H9 (cell line): ENCODE results near the gene NUDT3. TPM values are rescaled to one million over a fixed set of nuclear protein-coding genes. Genes with fewer than 3 reads are reported as not detected.

ENCODE experiments used
- DNase-seq: peaks from one replicate; pipeline ENCODE4 v3.0.0-alpha.2; 2017
- H2AFZ ChIP-seq: one replicate; pipeline ENCODE4 v1.6.1; 2013; ENCODE audit warnings: mild to moderate bottlenecking, low read length, control low read depth, moderate library complexity
- H2AK5ac ChIP-seq: 2 replicates; pipeline ENCODE4 v1.6.1; 2013; ENCODE audit warnings: low read length, control low read depth, mixed read lengths; ENCODE audit not compliant: insufficient read length
- H2BK120ac ChIP-seq: one replicate; pipeline ENCODE4 v1.6.1; 2013; ENCODE audit warnings: low read depth, mild to moderate bottlenecking, low read length, control low read depth, inconsistent platforms; ENCODE audit not compliant: poor library complexity, severe bottlenecking
- H2BK12ac ChIP-seq: 2 replicates; pipeline ENCODE4 v1.6.1; 2013; ENCODE audit warnings: low read length, control low read depth, mixed read lengths, low read depth; ENCODE audit not compliant: insufficient read length
- H2BK15ac ChIP-seq: 2 replicates; pipeline ENCODE4 v1.6.1; 2013; ENCODE audit warnings: low read depth, low read length, control low read depth
- H2BK20ac ChIP-seq: one replicate; pipeline ENCODE4 v1.6.1; 2013; ENCODE audit warnings: low read depth, mild to moderate bottlenecking, low read length, control low read depth, inconsistent platforms; ENCODE audit not compliant: poor library complexity, severe bottlenecking
- H2BK5ac ChIP-seq: 2 replicates; pipeline ENCODE4 v1.6.1; 2013; ENCODE audit warnings: low read length, control low read depth, mixed read lengths; ENCODE audit not compliant: insufficient read length
- H3K14ac ChIP-seq: 2 replicates; pipeline ENCODE4 v1.6.1; 2013; ENCODE audit warnings: low read length, control low read depth; ENCODE audit not compliant: insufficient read depth
- H3K18ac ChIP-seq: 2 replicates; pipeline ENCODE4 v1.6.1; 2013; ENCODE audit warnings: low read depth, mild to moderate bottlenecking, mixed read lengths, low read length, control low read depth; ENCODE audit not compliant: insufficient read length
- H3K23ac ChIP-seq: 2 replicates; pipeline ENCODE4 v1.6.1; 2013; ENCODE audit warnings: low read length, control low read depth, mixed read lengths, low read depth; ENCODE audit not compliant: insufficient read length
- H3K23me2 ChIP-seq: 2 replicates; pipeline ENCODE4 v1.6.1; 2013; ENCODE audit warnings: low read depth, mild to moderate bottlenecking, mixed read lengths, low read length, control low read depth; ENCODE audit not compliant: insufficient read length, poor library complexity, severe bottlenecking
- H3K27ac ChIP-seq: 2 replicates; pipeline ENCODE4 v1.5.1; 2013; ENCODE audit warnings: low read length, control low read depth, mixed read lengths, low read depth; ENCODE audit not compliant: insufficient read length
- H3K27me3 ChIP-seq: 2 replicates; pipeline ENCODE4 v1.6.1; 2013; ENCODE audit warnings: low read length, control low read depth, inconsistent platforms; ENCODE audit not compliant: insufficient read depth
- H3K4ac ChIP-seq: 2 replicates; pipeline ENCODE4 v1.6.1; 2013; ENCODE audit warnings: low read depth, mild to moderate bottlenecking, control low read depth, inconsistent platforms, low read length, moderate library complexity
- H3K4me1 ChIP-seq: 2 replicates; pipeline ENCODE4 v1.6.1; 2013; ENCODE audit warnings: low read length, control low read depth, inconsistent platforms; ENCODE audit not compliant: insufficient read depth
- H3K4me2 ChIP-seq: 2 replicates; pipeline ENCODE4 v1.6.1; 2013; ENCODE audit warnings: low read length, control low read depth, mixed read lengths; ENCODE audit not compliant: insufficient read length, insufficient read depth
- H3K56ac ChIP-seq: 2 replicates; pipeline ENCODE4 v1.6.1; 2013; ENCODE audit warnings: low read depth, mild to moderate bottlenecking, mixed read lengths, low read length, control low read depth; ENCODE audit not compliant: insufficient read length
- H3K79me1 ChIP-seq: 2 replicates; pipeline ENCODE4 v1.6.1; 2013; ENCODE audit warnings: low read depth, mild to moderate bottlenecking, moderate library complexity, low read length, control low read depth, inconsistent platforms; ENCODE audit not compliant: insufficient read depth, poor library complexity, severe bottlenecking
- H3K79me2 ChIP-seq: 2 replicates; pipeline ENCODE4 v1.6.1; 2013; ENCODE audit warnings: low read length, control low read depth, inconsistent platforms; ENCODE audit not compliant: insufficient read depth
- H3K9ac ChIP-seq: 2 replicates; pipeline ENCODE4 v1.6.1; 2013; ENCODE audit warnings: low read length, control low read depth, mixed read lengths; ENCODE audit not compliant: insufficient read length; ENCODE audit errors: extremely low read depth
- H3K9me3 ChIP-seq: one replicate; pipeline ENCODE4 v1.6.1; 2013; ENCODE audit warnings: low read depth, low read length, inconsistent platforms; ENCODE audit not compliant: control insufficient read depth
- H3T11ph ChIP-seq: one replicate; pipeline ENCODE4 v1.6.1; 2013; ENCODE audit warnings: mild to moderate bottlenecking, low read length, control low read depth, inconsistent platforms
- H4K20me1 ChIP-seq: one replicate; pipeline ENCODE4 v1.6.1; 2013; ENCODE audit not compliant: control insufficient read depth, insufficient read length, insufficient read depth
- H4K5ac ChIP-seq: 2 replicates; pipeline ENCODE4 v1.6.1; 2013; ENCODE audit warnings: low read depth, mild to moderate bottlenecking, mixed read lengths, low read length, control low read depth; ENCODE audit not compliant: insufficient read length
- H4K8ac ChIP-seq: replicated peaks from 2 replicates; pipeline ENCODE4 v1.6.1; 2013; ENCODE audit warnings: low read length, control low read depth, mixed read lengths, low read depth; ENCODE audit not compliant: insufficient read length
- H4K91ac ChIP-seq: 2 replicates; pipeline ENCODE4 v1.6.1; 2013; ENCODE audit warnings: low read depth, mild to moderate bottlenecking, moderate library complexity, mixed read lengths, low read length, control low read depth; ENCODE audit not compliant: insufficient read length
- H3K27ac Mint-ChIP-seq, 3 experiments: 2 replicates in 2 of 3; 3 replicates in 1 of 3; pipeline ENCODE4 v1.8.0; 2020 to 2021; ENCODE audit warnings: mixed read lengths in 3 of 3, mild to moderate bottlenecking in 1 of 3, moderate library complexity in 1 of 3
- H3K27me3 Mint-ChIP-seq: 2 replicates; pipeline ENCODE4 v1.8.0; 2021; ENCODE audit warnings: low read depth, mild to moderate bottlenecking, moderate library complexity, mixed read lengths
- H3K36me3 Mint-ChIP-seq, 3 experiments: 2 replicates in 2 of 3; 3 replicates in 1 of 3; pipeline ENCODE4 v1.8.0; 2020 to 2021; ENCODE audit warnings: low read depth in 3 of 3, mixed read lengths in 3 of 3; ENCODE audit not compliant: insufficient read depth in 1 of 3
- H3K4me1 Mint-ChIP-seq, 2 experiments: 2 replicates each; pipeline ENCODE4 v1.8.0; 2020; ENCODE audit warnings: mixed read lengths in 2 of 2
- H3K4me3 Mint-ChIP-seq, 2 experiments: 2 replicates in 1 of 2; 3 replicates in 1 of 2; pipeline ENCODE4 v1.8.0; 2020 to 2021; ENCODE audit warnings: mild to moderate bottlenecking in 2 of 2, mixed read lengths in 2 of 2, moderate library complexity in 1 of 2
- H3K9me3 Mint-ChIP-seq, 2 experiments: 2 replicates in 1 of 2; 3 replicates in 1 of 2; pipeline ENCODE4 v1.8.0; 2020; ENCODE audit warnings: mild to moderate bottlenecking in 2 of 2, mixed read lengths in 2 of 2, moderate library complexity in 1 of 2
- WGBS: extraction: QIAGEN DNeasy Blood & Tissue Kit; methylation state at CpG from one replicate; pipeline ENCODE4 v1.1.7; 2013; ENCODE audit warnings: missing lambda C conversion rate, low lambda C conversion rate, mixed read lengths; ENCODE audit not compliant: insufficient read length; ENCODE audit errors: extremely low coverage; 5-methylcytosine and 5-hydroxymethylcytosine counted together
- total RNA-seq: library from RNA; stranded (reverse); gene quantifications from 2 replicates; pipeline ENCODE4 v1.2.1, GENCODE V29; 2021
- TF ChIP-seq, protein P1 (sequence below): fragments of 200-600 bp; sonication (generic); conservative IDR thresholded peaks from 3 replicates; pipeline ENCODE4 v1.8.0; 2021; ENCODE audit warnings: antibody characterized with exemption, mild to moderate bottlenecking

NUDT3 gene
- total RNA-seq, 1 experiment from 2014 or later = 23.6 TPM

DNA sequence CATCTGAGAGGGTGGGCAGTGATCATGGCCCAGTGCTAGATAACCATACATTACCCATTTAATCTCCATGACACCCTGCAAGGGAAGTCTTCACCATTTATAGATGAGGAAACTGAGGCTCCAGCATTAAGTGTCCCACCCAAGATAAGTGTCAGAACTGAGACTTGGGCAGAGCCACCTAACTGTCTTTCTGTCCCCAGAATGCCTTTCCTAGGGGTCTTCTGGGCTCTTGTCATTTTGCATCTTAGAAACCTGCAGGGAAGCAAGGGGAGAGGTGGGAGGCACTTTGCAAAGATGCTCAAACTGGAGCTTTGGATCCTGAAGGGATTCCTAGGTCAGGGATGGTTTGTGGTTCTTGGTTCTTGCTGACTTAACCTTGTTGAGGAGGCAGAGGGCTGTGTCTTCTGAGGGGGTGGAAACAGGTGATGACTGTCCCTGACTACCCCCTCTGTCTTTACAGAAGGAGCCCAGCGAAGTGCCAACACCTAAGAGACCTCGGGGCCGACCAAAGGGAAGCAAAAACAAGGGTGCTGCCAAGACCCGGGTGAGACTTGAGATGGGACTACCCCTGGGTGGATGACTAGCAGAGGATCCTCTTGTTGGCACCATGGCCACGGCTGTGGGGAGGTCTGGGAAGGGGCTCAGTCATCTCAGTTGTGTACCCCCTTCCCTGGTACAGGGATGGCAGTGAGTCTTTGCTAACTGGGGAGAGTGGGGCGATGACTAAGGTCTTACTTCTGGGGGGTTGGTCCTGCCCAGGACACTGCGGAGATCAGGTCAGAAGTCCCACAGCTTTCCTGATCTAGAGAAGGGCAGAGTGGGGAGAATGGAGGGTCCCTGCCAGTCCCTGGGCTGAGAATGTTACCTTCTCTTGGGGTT is 150.0 kb downstream of the NUDT3 start:
- no peak overlapping the region for H3K4ac ChIP-seq
- no peak overlapping the region for H3K9ac ChIP-seq
- no CpG with 5 or more reads among the region's 7 CpGs for WGBS

More for the DNA sequence above, 150.0 kb downstream of the NUDT3 start:
- H3K18ac ChIP-seq = no peak overlapping the region
- H3K79me1 ChIP-seq = peaks cover 9% of the 10 kb centered on the region
- H3K36me3 Mint-ChIP-seq = peaks cover 60 to 82% (median 72%) of the 10 kb centered on the region in 3 experiments
- H3K4me1 ChIP-seq = peaks cover 6% of the 10 kb centered on the region
- peaks cover 4% of the 10 kb centered on the region; the same call in 1 of the 2 replicates for H3K27me3 Mint-ChIP-seq
- H3K4me3 Mint-ChIP-seq = peak overlapping the region; percentile 21 to 57; a peak in 4 of 5 replicates
- H2BK15ac ChIP-seq = no peak overlapping the region
- H3K56ac ChIP-seq = no peak overlapping the region
- no peak overlapping the region for H4K5ac ChIP-seq
- H2BK120ac ChIP-seq = no peak overlapping the region
- H3K9me3 Mint-ChIP-seq = no peaks in the 10 kb centered on the region; a peak in 1 of 5 replicates
- TF ChIP-seq, protein P1, sequence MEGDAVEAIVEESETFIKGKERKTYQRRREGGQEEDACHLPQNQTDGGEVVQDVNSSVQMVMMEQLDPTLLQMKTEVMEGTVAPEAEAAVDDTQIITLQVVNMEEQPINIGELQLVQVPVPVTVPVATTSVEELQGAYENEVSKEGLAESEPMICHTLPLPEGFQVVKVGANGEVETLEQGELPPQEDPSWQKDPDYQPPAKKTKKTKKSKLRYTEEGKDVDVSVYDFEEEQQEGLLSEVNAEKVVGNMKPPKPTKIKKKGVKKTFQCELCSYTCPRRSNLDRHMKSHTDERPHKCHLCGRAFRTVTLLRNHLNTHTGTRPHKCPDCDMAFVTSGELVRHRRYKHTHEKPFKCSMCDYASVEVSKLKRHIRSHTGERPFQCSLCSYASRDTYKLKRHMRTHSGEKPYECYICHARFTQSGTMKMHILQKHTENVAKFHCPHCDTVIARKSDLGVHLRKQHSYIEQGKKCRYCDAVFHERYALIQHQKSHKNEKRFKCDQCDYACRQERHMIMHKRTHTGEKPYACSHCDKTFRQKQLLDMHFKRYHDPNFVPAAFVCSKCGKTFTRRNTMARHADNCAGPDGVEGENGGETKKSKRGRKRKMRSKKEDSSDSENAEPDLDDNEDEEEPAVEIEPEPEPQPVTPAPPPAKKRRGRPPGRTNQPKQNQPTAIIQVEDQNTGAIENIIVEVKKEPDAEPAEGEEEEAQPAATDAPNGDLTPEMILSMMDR = no peak
- H4K91ac ChIP-seq = no peak overlapping the region
- H2AFZ ChIP-seq = no peak overlapping the region
- H4K20me1 ChIP-seq = no peaks in the 10 kb centered on the region
- H3K23ac ChIP-seq = no peak overlapping the region
- no peak overlapping the region for H2AK5ac ChIP-seq
- H3K4me2 ChIP-seq = no peak overlapping the region
- H3K79me2 ChIP-seq = peaks cover 35% of the 10 kb centered on the region; the same call in 1 of the 2 replicates
- no peak overlapping the region for H2BK20ac ChIP-seq
- H3K9me3 ChIP-seq = no peaks in the 10 kb centered on the region
- DNase-seq = no peak
- no peak overlapping the region for H3K27ac ChIP-seq
- H2BK5ac ChIP-seq = no peak overlapping the region
- peaks cover 4% of the 10 kb centered on the region for H3K23me2 ChIP-seq
- H3K4me1 Mint-ChIP-seq = peaks cover 55 to 76% of the 10 kb centered on the region in 2 experiments
- H3K14ac ChIP-seq = no peak overlapping the region
- H3K27me3 ChIP-seq = no peaks in the 10 kb centered on the region
- H2BK12ac ChIP-seq = no peak overlapping the region
- no peak overlapping the region for H3T11ph ChIP-seq
- H4K8ac ChIP-seq = no peak overlapping the region
- peak overlapping the region; percentile 55 to 95 (median 73); a peak in 5 of 7 replicates for H3K27ac Mint-ChIP-seq
